Epidermal melanocyte (primary cell): ENCODE results near the gene TSHZ3.

ENCODE experiments used
- DNase-seq: peaks from one replicate; pipeline ENCODE4 v3.0.0; 2011; ENCODE audit warnings: low spot score; ENCODE audit not compliant: insufficient read length

TSHZ3 gene

DNA sequence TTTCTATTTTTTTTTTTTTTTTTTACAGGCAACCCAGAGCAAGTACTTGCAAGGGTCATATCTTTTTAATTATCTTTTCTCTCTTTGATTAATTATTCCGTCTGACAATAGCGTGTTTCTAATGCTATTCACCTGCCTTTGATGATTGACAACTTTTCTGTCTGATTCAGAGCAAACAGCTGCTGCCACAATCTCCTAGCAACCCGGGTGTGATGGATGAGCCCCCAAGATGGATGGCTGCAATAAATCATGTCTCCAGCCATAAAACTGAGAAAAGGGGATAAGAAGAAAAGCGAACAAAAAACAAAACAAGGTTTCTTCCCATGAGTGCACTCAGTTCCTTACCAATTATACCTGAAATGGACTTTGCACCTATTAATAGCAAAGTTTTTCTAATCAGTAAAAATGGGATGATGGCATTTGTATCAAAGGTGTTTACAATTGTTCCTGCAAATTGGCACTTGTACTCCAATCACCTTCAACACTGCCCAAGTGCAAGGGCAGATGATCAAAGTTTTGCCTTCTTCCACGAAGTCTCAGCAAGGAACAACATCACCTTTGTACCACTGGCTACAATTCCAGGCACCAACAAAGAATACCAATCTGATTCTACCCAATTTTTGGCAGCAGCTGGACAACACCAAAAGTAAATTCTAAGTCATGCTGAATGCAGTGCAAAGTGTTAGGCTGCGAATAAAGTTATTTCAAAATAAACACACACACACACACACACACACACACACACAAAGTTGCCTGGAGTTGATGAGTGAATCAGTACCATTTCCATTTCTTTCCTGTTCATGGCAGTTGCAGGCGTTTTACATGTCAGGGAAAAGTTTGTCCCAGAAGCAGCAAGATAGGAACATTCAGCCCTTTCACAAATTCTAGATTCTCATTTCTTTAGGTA is 12.0 kb downstream of the TSHZ3 start:
- DNase-seq = no peak

DNA sequence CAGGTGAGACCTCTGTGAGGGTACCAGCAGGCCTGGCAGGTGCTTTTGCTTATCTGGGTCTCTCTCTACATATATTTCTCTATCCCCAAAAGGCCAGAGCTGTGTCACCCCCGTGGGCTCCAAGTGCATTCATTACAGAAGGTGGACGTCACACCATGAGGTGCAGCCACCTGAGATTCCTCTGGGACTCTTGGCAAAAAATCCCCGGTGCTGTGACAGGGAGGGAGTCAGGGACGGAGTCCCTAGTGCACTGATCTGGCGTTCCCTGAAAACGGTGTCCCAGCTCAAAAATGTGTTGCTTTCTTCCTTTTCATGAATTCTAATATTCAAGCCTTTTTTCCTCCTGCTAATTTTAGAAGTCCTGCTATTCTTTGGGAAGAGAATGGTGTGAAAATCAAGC is 13.5 kb downstream of the TSHZ3 start:
- no peak for DNase-seq

GRCh38 chr19:31334849-31335624 is 14.2 kb downstream of the TSHZ3 start:
- no peak for DNase-seq

GRCh38 chr19:31334101-31334848 is 15.0 kb downstream of the TSHZ3 start:
- no peak for DNase-seq

- DNase-seq = no peak
These were observed 17.1 kb downstream of the TSHZ3 start for GRCh38 chr19:31332096-31332495.

- DNase-seq = no peak
These were observed 17.7 kb downstream of the TSHZ3 start for GRCh38 chr19:31331536-31331935.

DNA sequence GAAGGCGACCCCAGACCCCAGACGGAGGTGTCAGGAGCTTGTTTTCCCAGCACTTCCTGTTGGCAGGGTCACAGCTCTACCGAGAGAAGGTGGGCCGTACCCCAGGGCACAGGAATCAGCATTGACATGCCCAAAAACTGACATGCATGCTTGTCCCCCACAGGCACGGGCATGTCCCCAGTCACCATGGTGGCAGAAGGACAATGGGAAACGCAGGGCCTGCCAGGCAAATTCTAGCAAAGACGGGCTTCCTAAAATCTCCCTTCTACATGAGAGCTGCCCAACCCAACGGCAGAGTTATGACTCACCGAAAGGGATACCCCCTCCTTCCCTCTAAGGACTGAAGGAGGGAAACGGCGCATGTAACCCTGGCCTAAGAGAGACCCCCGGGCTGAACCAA is 18.5 kb downstream of the TSHZ3 start:
- DNase-seq = no peak

DNA sequence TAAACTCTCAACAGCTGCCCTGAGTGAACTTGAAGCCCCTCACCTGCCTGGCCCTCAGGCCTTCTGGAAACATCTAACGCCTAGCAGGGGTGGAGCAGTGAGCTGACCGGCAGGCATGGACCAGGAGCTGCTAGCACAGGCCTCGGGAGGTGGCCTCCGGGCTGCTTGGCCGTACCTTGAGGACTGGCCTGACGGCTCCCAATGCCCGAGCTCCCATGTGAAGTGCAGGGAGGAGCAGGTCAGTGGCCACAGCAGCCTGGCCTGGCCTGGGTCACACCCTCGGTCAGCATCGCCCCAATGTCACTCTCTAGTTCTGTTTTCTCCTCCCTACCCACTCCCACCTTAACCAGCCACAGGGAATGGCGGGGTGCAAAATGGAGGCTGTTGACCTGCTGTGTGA is 19.0 kb downstream of the TSHZ3 start:
- DNase-seq = no peak

GRCh38 chr19:31329819-31330218 is 19.4 kb downstream of the TSHZ3 start:
- no peak for DNase-seq

GRCh38 chr19:31328238-31328637 is 21.0 kb downstream of the TSHZ3 start:
- DNase-seq = no peak

GRCh38 chr19:31326329-31327028 is 22.8 kb downstream of the TSHZ3 start:
- DNase-seq = no peak

DNA sequence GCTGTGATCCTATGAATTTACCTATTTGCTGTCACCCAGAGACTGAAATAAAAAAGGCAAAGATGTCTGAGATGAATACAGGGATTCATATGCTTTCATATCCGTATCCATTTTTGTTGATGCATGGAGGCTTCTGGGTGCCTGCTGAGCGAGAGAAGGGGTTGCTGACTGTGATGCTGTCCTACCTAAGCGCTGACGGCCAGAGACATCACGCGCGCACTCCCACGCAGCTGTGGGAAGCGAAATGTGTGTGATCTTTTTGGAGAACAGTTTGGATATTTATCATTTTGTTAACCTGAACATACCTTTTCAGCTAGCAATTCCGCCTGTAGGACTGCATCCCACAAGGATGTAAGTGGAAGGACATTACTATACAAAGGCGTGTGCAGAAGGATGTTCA is 23.9 kb downstream of the TSHZ3 start:
- no peak for DNase-seq

- DNase-seq = no peak
These were observed 29.8 kb downstream of the TSHZ3 start for GRCh38 chr19:31319465-31319864.

DNA sequence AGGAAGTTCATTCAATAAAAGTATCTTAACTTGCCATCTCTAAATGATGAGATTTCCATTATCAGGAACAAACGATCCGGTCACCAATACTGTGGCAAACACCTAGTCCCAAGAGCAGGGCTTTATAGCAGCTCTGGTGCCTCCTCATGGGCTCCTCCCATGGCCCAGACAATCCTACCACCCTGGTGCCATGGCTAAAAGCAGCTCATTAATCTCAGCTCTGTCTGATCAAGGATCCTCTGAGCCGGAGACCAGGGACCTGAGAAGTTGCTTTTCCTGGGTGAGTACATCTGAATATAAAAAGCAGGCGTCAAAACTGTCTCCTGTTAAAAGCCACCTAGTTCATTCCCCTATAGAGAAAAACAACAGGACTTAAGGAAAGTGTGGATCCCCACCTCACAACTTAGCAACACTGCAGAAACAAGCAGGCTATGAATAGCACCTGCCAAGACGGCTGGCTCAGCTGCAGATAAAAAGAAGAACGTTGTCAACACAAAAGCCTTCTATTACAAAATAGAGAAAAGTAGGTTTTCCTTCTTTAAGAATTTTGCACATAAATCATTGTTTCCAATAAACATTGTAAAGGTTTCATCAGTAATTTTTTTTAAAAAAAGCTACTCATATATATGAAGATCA is 30.3 kb downstream of the TSHZ3 start:
- no peak for DNase-seq

DNA sequence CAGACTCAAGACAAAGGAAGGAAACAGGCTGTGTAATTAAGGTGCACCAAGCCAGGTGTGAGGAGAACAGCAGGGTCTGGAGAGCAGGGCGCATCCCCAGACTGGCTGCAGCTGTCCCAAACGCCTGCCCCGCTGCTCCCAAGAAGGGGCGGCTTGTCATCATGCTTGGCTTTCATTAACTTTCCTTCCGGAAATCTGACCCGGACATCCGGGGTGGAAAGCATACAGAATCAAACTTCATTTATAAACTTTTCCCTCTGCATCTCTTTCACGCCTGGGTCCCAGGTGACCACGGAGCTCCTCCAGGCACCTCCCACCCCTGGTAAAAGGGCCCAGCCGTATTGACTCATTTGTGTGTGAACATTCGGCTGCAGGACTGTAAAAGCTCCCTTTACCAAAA is 31.7 kb downstream of the TSHZ3 start:
- no peak for DNase-seq

- no peak for DNase-seq
These were observed 32.1 kb downstream of the TSHZ3 start for GRCh38 chr19:31317093-31317492.

- DNase-seq = no peak
These were observed 32.9 kb downstream of the TSHZ3 start for GRCh38 chr19:31316201-31316951.

- no peak for DNase-seq
These were observed 33.6 kb downstream of the TSHZ3 start for GRCh38 chr19:31315652-31316051.

GRCh38 chr19:31314849-31315629 is 34.2 kb downstream of the TSHZ3 start:
- DNase-seq = no peak
